Measurements from ENCODE around the gene CYP27C1.

CYP27C1 gene

DNA sequence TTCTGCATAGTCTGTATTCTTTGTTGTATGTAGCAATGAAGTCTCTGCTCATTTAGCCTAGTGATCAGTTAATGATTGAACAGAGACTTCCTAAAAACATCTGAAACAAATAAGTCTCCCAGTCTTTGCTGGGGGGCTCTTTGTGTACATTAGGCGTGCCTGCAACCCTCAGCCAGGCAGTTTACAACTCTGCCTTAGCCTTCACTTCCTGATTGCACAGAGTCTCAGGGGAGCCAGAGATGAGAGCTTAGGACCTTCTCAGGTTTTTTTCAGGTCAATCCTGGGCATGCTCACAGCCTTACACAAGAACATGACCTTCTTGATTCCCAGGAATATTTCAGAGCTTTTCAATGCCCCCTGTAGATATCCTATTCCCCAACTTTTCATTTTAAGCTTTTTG, 69.1 kb downstream of the CYP27C1 start:
- DNase-seq (ENCODE audit: low spot score), result no peak

DNA sequence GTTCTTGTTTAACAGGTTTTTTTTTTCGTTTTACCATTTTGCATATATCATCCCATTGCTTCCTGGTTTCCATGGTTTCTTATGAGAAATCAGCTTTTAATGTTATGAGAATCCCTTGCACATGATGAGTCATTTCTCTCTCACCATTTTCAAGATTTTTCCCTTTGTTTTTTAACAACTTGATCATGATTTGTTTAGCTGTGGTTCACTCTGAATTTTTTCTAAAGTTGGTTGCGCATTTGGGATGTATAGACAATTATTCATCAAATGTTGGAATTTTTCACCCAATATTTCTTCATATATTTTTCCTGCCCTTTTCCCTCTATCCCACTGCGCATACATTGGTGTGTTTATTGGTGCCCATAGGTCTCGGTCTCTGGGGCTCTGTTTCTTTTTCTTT, 70.7 kb downstream of the CYP27C1 start:
- peak; percentile 47 for DNase-seq (ENCODE audit: low spot score)

DNA sequence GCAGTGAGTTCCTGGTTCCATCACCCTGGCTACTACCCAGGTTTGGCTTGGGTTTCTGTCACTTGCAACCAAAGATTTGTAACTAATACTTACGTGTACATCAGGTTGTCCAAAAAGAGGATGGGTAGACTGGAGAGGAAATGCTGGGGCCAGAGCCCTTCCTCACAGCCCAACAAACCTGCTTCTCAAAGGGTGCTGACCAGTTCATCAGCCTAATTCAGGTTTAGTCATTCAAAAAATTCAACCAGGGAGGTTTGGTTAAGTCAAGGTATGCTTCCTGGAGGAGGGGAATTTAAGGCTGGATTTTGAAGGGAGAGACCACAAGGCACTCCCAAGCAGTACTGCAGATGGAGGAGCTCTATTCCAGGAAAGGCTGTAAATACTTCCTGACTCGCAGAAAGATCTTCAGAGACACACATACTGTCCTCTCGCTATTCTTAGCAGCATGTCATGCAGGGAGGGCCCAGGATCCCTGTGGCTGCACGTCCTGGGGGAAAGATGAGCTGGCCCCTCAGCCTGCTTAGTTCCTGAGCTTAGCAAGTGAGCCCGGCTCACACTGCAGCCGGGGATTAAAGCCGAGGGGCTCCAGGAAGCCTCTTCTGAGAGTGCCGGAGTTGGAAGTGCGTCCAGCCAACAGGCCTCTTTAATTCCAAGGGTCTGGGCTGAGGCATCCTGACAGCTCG, 73.1 kb downstream of the CYP27C1 start:
- no peak for DNase-seq (ENCODE audit: low spot score)

DNA sequence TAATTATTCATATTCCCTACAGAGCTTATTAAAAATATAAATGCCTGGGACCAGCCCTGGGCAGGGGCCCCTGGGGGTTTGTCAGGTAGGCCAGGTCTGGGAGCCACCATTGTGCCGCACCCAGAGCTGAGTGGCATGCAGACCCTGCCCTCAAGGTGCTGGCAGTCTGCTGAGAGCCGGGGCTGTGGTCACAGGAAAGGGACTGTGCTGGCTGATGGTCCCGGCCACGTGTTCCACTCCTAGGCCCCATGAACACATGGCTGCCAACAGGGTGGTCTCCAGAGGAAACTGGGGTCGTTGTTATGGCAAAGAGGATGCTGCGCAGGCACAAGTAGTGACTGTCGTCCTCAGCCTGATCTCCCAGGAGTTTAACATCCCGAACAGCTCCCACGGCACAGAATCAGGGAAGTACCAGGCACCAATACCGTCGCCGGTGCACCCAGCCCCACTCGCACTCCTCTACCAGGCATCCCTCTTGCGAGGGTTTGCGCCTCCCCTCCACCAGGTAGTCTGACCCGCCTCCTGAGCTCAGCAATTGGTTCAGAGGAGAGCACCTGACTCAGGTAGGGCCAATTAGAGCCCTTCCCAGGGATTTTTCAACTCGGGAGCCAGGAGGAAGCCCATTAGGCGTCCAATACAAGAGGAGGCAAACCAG, 73.9 kb downstream of the CYP27C1 start:
- DNase-seq (ENCODE audit: low spot score), result no peak

DNA sequence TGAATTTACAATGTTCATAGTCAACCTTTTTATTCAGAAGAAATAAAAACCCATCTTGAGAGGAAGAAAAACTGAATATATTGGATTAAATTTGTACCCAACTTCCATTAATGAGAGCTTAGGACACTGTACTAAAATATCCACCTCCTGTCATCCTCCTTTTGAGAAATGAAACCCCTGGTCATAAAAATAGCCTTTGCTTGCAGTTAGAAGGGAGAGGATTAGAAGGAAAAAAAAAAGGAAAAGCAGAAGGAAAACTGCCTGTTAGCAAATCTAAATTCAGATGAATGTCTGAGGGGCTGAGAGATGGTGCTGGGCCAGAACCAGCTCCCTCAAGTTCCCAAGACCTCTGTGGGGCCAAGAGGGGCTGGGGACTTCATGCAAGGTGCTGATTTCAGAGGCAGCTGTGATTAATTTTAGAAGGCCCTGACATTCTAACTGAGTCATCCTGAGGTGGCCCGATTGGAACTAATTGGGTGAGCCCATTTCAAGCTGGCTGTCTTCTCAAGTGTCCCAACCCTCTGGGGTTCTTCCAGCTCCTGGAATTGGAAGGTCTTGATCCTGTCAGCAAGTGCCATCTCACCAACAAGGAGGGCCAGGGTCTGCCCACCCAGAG, 74.7 kb downstream of the CYP27C1 start:
- no peak for DNase-seq (ENCODE audit: low spot score)

DNA sequence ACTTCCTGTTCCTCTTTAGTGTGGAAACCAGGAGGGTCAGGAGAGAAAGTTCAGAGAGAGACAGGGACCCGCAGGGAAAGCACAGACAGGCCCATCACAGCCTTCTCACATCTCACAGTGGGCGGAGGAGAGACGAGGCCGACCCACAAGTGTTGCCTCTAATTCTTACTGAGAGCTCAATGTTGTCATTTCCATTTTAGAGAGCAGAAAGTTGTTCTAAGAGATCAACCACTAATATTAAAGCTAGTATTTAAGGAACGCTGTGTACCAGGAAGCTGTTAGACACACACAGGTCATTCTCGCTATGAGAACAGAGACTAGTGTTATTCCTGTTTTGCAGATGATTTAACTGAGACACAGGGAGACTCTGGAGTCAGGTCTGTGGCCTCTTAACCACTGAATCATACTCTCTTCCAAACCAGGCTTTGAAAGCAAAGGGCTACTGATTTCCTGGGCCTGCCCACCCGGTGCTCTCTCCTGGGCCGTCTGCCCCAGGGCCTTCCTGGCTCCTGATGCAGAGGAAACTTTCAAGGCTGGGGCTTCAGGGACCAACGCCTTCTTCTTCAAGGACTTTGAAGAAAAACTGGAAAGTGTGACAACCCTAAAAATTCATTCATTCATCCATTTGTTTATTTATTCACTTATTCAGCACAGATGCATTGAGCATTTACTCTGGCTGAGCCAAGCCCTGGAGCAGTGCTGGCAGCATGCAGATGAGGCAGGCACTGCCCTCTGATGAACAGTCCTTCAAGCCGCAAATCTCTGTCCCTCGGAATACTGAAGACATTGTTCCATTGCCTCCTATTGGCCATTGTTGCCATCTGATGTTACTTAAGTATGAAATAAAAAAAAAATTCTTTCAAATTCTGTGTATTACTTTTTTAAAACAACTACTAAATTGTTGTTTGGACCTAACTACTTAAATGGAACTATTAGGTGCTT, 76.0 kb downstream of the CYP27C1 start:
- DNase-seq (ENCODE audit: low spot score), result no peak

DNA sequence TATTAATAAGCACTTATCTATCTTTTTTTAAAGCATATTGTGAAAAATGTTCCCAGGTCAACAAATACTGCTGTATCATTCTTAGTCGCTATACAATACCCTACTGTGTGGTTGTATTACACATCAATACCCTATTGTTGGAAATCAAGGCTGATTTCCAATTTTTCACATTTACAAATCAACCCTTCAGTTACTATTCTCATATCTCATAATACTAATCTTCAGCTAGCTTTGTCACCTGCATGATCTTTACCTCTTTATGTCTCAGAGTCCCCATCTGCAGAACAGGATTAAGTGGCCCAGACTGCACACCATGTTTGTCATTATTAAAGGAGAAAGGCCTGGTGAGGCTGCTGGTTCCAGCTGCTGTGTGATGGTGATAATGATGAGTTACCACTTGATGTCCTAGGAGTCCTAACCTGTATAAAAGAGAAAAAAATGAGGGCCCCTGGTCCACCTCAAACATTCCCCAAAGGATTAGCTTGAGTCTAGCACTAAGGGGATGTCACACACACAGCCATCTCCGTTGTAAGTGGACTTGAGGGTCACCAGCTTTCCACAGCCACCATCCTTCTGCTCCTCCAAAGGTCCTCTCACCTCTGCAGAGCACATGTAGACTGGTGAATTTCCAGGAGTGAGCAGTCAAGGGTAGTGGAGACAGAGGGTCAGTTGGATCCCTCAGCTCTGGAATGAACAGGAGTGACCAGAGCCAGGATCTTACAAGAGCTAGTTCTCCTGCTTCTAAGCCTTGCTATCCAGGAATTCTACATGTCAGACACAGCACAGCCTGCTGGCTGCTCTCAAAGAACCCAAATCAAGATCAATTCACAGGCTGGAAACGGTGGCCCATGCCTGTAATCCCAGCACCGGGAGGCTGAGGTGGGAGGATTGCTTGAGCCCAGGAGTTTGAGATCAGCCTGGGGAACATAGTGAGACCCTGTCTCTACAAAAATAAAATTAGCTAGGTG, 77.2 kb downstream of the CYP27C1 start:
- no peak for DNase-seq (ENCODE audit: low spot score)

DNA sequence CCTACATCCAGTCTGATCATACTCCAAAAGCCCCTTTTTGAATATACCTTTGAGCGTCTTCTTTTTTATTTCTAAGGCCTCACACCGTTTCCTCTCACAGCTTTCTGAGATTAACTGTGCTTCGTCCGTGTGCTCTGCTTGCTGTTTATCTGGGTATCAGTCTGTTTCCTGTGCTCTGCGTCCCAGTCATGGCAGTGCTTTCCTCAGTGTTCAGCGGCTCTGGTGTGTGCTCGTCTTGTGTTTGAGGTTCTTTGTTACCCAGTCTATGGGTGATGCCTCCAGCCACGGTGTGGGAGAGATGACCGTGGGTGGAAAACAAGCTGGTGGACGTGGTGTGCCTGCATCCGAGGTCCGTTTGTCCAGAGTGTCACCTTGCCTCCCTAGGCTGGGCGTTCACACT, 79.6 kb downstream of the CYP27C1 start:
- DNase-seq (ENCODE audit: low spot score), result no peak

DNA sequence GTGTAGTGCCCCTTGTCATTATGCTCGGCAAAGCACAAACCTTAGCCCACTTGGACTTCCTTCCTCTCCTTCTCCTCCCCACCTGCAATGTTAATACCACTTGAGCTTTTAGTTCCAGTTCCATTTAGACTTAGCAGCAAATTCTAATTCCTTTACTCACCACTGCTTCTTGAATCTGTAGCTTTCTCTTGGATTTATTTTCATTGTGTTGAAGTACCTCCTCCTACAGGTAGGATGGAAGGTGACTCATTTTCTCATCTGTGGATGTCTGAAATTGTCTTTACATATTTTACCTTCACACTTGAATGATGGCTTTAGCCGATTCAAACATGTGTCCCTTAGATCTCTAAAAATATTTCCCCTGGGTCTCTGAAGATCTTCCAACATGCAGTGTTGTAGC, 80.3 kb downstream of the CYP27C1 start:
- no peak for DNase-seq (ENCODE audit: low spot score)

DNA sequence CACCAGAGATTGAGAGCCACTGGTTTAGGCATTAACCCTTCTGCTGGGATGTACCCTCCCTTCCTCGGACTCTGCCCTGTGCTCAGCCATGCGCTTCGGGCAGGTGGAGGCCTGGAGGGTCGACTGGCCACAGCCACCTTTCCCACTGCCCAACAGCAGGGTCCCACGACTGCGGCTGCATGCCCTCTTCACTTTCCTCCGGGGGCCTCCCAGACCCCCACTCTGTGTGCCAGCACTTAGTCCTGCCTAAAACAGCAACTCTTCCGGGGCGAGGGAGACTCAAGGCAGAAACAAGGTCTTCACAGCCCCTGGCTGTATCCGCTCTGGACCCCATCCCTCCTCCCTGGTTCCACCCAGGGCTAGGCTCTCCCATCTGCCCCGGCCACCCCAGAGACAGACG, 81.8 kb downstream of the CYP27C1 start:
- no peak for DNase-seq (ENCODE audit: low spot score)

DNA sequence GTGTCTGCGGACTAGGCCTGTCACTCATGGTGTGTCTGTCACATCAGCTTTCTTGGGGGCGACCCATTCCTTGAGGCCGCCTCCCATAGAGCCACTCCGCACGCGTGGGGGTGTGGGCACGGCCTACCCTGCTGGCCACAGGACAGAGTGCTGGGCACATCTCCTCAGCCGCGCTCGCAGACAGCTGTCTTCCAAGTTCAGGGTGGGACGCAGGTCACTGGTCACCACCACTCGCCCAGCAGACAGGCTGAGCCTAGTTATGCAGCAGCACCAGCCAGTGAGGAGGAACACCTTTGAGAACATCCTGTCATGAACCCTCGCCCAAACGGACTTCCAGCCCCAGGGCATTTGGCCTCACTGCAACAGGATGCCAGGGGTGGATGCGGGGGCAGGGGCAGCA, 82.4 kb downstream of the CYP27C1 start:
- DNase-seq (ENCODE audit: low spot score), result no peak

DNA sequence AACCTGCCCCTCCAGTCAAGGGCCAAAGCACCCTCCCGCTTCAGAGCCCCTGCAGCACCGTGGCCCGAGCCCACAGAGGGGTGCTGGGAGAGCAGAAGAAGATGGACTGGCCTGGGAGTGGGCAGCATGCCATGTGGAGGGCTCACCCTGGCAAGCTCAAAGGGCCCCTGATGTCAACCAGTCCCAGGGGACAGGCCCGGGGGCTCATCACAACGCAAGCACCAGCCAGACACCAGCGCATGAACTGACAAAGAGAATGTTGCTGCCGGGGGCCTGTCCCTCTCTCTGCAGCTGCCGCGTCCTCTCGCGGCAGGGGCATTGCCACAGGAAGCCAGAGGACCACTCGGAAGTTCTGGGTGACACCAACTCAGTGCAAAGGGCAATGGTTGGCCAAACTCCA, 82.9 kb downstream of the CYP27C1 start:
- no peak for DNase-seq (ENCODE audit: low spot score)

DNA sequence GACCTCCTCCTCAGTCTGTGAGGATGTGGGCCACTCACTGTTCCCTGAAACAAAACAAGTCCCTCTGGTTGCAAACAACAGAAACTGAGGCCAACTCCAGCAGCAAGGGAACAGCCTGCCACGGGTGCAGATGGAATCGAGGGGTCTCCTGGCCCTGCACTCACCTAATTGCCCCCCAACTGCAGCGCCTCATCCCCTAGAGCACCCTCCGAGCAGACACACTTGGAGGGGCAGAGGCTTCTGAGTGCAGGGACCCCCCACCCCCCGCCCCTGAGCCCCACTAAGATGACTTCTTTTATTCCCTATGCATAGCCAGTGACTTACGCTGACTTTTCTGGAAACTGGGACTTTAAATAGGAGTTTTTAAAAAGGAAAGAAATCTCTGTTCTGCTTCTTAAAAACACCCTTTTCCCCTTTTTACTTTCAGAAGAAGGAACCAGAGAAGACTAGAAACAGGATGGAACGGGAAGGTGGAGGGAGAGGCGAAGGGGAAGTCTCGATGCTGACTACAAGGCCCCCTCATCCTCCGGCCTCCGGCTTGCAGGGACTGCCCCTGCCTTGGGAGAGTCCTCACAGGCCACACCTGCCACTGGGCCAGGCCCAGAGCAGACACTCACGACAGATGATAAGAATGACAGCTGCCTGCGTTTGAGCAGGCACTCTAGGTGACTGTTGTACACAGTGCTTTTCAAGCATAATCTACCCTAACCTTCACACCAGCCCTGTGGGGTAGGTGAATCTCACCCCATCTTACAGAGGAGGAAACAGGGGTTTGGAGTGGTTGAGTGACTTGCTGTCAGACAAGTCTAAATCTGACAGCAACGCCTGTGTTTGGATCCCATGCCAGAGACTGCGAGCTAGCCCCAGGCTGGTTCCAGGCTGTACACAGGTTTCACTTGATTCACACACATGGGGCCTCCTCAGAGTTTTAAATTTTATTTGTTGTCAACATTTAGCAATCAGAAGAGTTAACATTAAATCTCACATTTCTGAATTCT, 85.0 kb downstream of the CYP27C1 start:
- no peak for DNase-seq (ENCODE audit: low spot score)

DNA sequence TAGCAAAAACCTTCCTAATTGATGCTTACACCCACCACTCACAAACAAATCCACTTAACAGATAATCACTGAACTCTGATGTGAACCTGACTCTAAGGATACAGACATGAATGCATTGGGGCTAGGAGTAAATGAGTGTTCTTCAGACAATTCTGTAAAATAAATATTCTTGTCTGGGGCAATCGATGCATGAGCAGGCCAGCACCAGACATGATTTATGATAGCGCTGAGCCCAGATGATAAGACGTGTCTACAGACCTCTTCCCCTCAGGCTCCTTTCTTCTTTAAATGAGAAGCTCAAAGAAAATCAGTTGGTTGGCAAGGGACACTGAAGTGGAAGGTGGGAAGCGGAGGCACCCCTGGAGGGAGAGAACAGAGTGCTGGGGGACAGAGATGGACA, 85.9 kb downstream of the CYP27C1 start:
- DNase-seq (ENCODE audit: low spot score), result no peak

Measured in AG08396 (cell line).